WTC11 (cell line): ENCODE data around the gene EMC6. TPM values are rescaled to one million over a fixed set of nuclear protein-coding genes. Genes with fewer than 3 reads are reported as not detected.

ENCODE experiments used
- ATAC-seq: fragments of 200-7000 bp; cut with Tn5 transposase; 2 replicates; pipeline ENCODE4 v1.10.0; 2021; ENCODE audit warnings: mild to moderate bottlenecking, moderate library complexity
- CTCF ChIA-PET: fragments of 300-600 bp; sonication (Branson Sonifier 250); formaldehyde crosslinking; loops from one replicate; lab custom pipeline; 2021; ENCODE audit warnings: antibody characterized with exemption; lab: Charles Lee
- POLR2A ChIA-PET: fragments of 350-600 bp; sonication (Branson Sonifier 250); formaldehyde crosslinking; loops from one replicate; lab custom pipeline; 2021; ENCODE audit warnings: antibody characterized with exemption; lab: Charles Lee
- DNase-seq: peaks from one replicate; pipeline ENCODE4 v3.0.0; 2021; ENCODE audit warnings: low spot score
- H3K27ac Mint-ChIP-seq: 2 replicates; pipeline ENCODE4 v1.8.0; 2021; ENCODE audit warnings: mixed read lengths
- H3K27me3 Mint-ChIP-seq: 2 replicates; pipeline ENCODE4 v1.8.0; 2021; ENCODE audit warnings: low read depth, mild to moderate bottlenecking, moderate library complexity, mixed read lengths
- H3K36me3 Mint-ChIP-seq: 2 replicates; pipeline ENCODE4 v1.8.0; 2021; ENCODE audit warnings: mixed read lengths
- H3K4me1 Mint-ChIP-seq: 2 replicates; pipeline ENCODE4 v1.8.0; 2022; ENCODE audit warnings: mixed read lengths
- H3K4me3 Mint-ChIP-seq: 2 replicates; pipeline ENCODE4 v1.8.0; 2021; ENCODE audit warnings: mild to moderate bottlenecking, moderate library complexity, mixed read lengths
- H3K9me3 Mint-ChIP-seq: 2 replicates; pipeline ENCODE4 v1.8.0; 2021; ENCODE audit warnings: mixed read lengths
- CTCF ChIP-seq: fragments of 200-600 bp; IDR thresholded peaks from 2 replicates; pipeline ENCODE4 v1.8.0; 2022; ENCODE audit warnings: antibody characterized with exemption
- E2F1 ChIP-seq: sonication (generic); formaldehyde crosslinking; IDR thresholded peaks from 2 replicates; pipeline ENCODE4 v1.8.0; 2022; ENCODE audit warnings: mild to moderate bottlenecking, missing genetic modification reagents
- E2F4 ChIP-seq: sonication (generic); formaldehyde crosslinking; IDR thresholded peaks from 2 replicates; pipeline ENCODE4 v1.8.1; 2022; ENCODE audit warnings: low read depth, mild to moderate bottlenecking, moderate library complexity, missing genetic modification reagents, borderline replicate concordance
- EMX1 ChIP-seq: fragments of 250-450 bp; sonication (Bioruptor Pico); IDR thresholded peaks from 2 replicates; pipeline ENCODE4 v1.8.0; 2021; ENCODE audit warnings: mild to moderate bottlenecking
- ERG ChIP-seq: fragments of 250-450 bp; sonication (Bioruptor Pico); IDR thresholded peaks from 2 replicates; pipeline ENCODE4 v1.8.0; 2021; ENCODE audit warnings: mild to moderate bottlenecking
- FOXK1 ChIP-seq: sonication (generic); formaldehyde crosslinking; IDR thresholded peaks from 2 replicates; pipeline ENCODE4 v1.8.0; 2022; ENCODE audit warnings: mild to moderate bottlenecking, moderate library complexity, missing genetic modification reagents
- FOXP1 ChIP-seq: sonication (generic); formaldehyde crosslinking; IDR thresholded peaks from 2 replicates; pipeline ENCODE4 v1.8.0; 2022; ENCODE audit warnings: missing genetic modification reagents, mild to moderate bottlenecking, moderate library complexity, borderline replicate concordance
- GTF2I ChIP-seq: fragments of 250-450 bp; sonication (Bioruptor Pico); conservative IDR thresholded peaks from 2 replicates; pipeline ENCODE4 v1.4.0; 2021; ENCODE audit warnings: mild to moderate bottlenecking
- JUN ChIP-seq: sonication (generic); formaldehyde crosslinking; IDR thresholded peaks from 2 replicates; pipeline ENCODE4 v1.8.0; 2023; ENCODE audit warnings: mild to moderate bottlenecking, missing genetic modification reagents
- KAT7 ChIP-seq: sonication (generic); formaldehyde crosslinking; IDR thresholded peaks from 2 replicates; pipeline ENCODE4 v1.8.1; 2023; ENCODE audit warnings: missing genetic modification reagents, mild to moderate bottlenecking, borderline replicate concordance
- MLX ChIP-seq: sonication (generic); formaldehyde crosslinking; IDR thresholded peaks from 2 replicates; pipeline ENCODE4 v1.8.1; 2023; ENCODE audit warnings: mild to moderate bottlenecking, missing genetic modification reagents, moderate library complexity
- NFATC4 ChIP-seq: fragments of 250-450 bp; sonication (Bioruptor Pico); IDR thresholded peaks from 2 replicates; pipeline ENCODE4 v1.9.0; 2021; ENCODE audit warnings: mild to moderate bottlenecking
- NR3C1 ChIP-seq: sonication (generic); formaldehyde crosslinking; conservative IDR thresholded peaks from 2 replicates; pipeline ENCODE4 v1.8.1; 2023; ENCODE audit warnings: low read depth, mild to moderate bottlenecking, missing genetic modification reagents
- PRDM15 ChIP-seq: sonication (generic); formaldehyde crosslinking; IDR thresholded peaks from 2 replicates; pipeline ENCODE4 v1.8.0; 2022; ENCODE audit warnings: missing genetic modification reagents
- PRRX2 ChIP-seq: fragments of 250-450 bp; sonication (Bioruptor Pico); IDR thresholded peaks from 2 replicates; pipeline ENCODE4 v1.8.0; 2021; ENCODE audit warnings: mild to moderate bottlenecking
- RELA ChIP-seq: sonication (generic); formaldehyde crosslinking; IDR thresholded peaks from 2 replicates; pipeline ENCODE4 v1.8.1; 2022; ENCODE audit warnings: missing genetic modification reagents, mild to moderate bottlenecking, borderline replicate concordance
- SP1 ChIP-seq: sonication (generic); formaldehyde crosslinking; conservative IDR thresholded peaks from 2 replicates; pipeline ENCODE4 v1.8.1; 2022; ENCODE audit warnings: missing genetic modification reagents
- TCF7 ChIP-seq: sonication (generic); formaldehyde crosslinking; IDR thresholded peaks from 2 replicates; pipeline ENCODE4 v1.8.0; 2022; ENCODE audit warnings: mild to moderate bottlenecking, low read depth, missing genetic modification reagents, moderate library complexity
- TEAD4 ChIP-seq: sonication (generic); formaldehyde crosslinking; IDR thresholded peaks from 2 replicates; pipeline ENCODE4 v1.8.0; 2022; ENCODE audit warnings: mild to moderate bottlenecking, missing genetic modification reagents
- ZNF121 ChIP-seq: sonication (generic); formaldehyde crosslinking; IDR thresholded peaks from 2 replicates; pipeline ENCODE4 v1.8.0; 2023; ENCODE audit warnings: missing genetic modification reagents
- ZNF138 ChIP-seq: sonication (generic); formaldehyde crosslinking; conservative IDR thresholded peaks from 2 replicates; pipeline ENCODE4 v1.8.1; 2022; ENCODE audit warnings: mild to moderate bottlenecking, moderate library complexity, missing genetic modification reagents
- ZNF512 ChIP-seq: sonication (generic); formaldehyde crosslinking; IDR thresholded peaks from 2 replicates; pipeline ENCODE4 v1.8.1; 2022; ENCODE audit warnings: missing genetic modification reagents, borderline replicate concordance
- total RNA-seq: library from RNA; stranded (reverse); gene quantifications from 3 replicates; pipeline ENCODE4 v1.2.3, GENCODE V29; 2021

Gene EMC6
- total RNA-seq, 1 experiment from 2014 or later: 86.0 TPM

GRCh38 chr17:3710951-3711383, 42.4 kb downstream of the EMC6 start:
- H3K36me3 Mint-ChIP-seq: peaks cover 12% of the 10 kb centered on the region
- TF ChIP-seq GTF2I (CRISPR knock-in tag) (no peak), SP1 (CRISPR knock-in tag) (no peak), PRDM15 (CRISPR knock-in tag) (no peak), CTCF (no peak), RELA (CRISPR knock-in tag) (no peak), FOXK1 (CRISPR knock-in tag) (no peak), E2F1 (CRISPR knock-in tag) (no peak), MLX (CRISPR knock-in tag) (no peak), PRRX2 (CRISPR knock-in tag) (no peak), KAT7 (no peak), E2F4 (CRISPR knock-in tag) (no peak), NR3C1 (no peak)
- no peaks in the 10 kb centered on the region for H3K4me1 Mint-ChIP-seq
- no peak overlapping the region for H3K4me3 Mint-ChIP-seq
- ATAC-seq (no peak; the same call in 1 of the 2 replicates), DNase-seq (no peak)
- POLR2A ChIA-PET: interaction anchor here (0.8 to 1.3 kb wide), 2 partner anchors 12 to 15 kb away, joined by 3 to 5 read pairs; partner anchors contain the start of gene P2RX5
- H3K27me3 Mint-ChIP-seq: no peaks in the 10 kb centered on the region
- CTCF ChIA-PET: interaction anchor here (0.6 to 1.7 kb wide), 7 partner anchors 12 to 108 kb away, joined by 3 to 8 read pairs (median 4); no protein-coding TSS in a partner anchor
- no peaks in the 10 kb centered on the region for H3K9me3 Mint-ChIP-seq
- no peak overlapping the region for H3K27ac Mint-ChIP-seq

- H3K9me3 Mint-ChIP-seq: no peaks in the 10 kb centered on the region
- H3K27ac Mint-ChIP-seq: no peak overlapping the region
- ChIA-PET CTCF (no interaction called here), POLR2A (no interaction called here)
- no peak for ATAC-seq
- DNase-seq: no peak
- no peak overlapping the region for H3K4me3 Mint-ChIP-seq
- no peaks in the 10 kb centered on the region for H3K27me3 Mint-ChIP-seq
- H3K4me1 Mint-ChIP-seq: no peaks in the 10 kb centered on the region
- peaks cover 22% of the 10 kb centered on the region for H3K36me3 Mint-ChIP-seq
- TF ChIP-seq JUN (CRISPR knock-in tag) (no peak), ZNF121 (CRISPR knock-in tag) (no peak), E2F1 (CRISPR knock-in tag) (no peak), TEAD4 (CRISPR knock-in tag) (no peak), ERG (no peak), TCF7 (CRISPR knock-in tag) (no peak), FOXP1 (CRISPR knock-in tag) (no peak), ZNF138 (CRISPR knock-in tag) (no peak), ZNF512 (CRISPR knock-in tag) (no peak), NFATC4 (CRISPR knock-in tag) (no peak), EMX1 (CRISPR knock-in tag) (no peak)
Measured at GRCh38 chr17:3712811-3713463, 44.3 kb downstream of the EMC6 start.
